IMR-90 (cell line): ENCODE results near the gene VPS13C. TPM values are rescaled to one million over a fixed set of nuclear protein-coding genes. Genes with fewer than 3 reads are reported as not detected.

ENCODE experiments used
- ATAC-seq: fragments of 200-7000 bp; cut with Tn5 transposase; 2 replicates; pipeline ENCODE4 v1.9.1; 2020; ENCODE audit warnings: low read depth, mild to moderate bottlenecking, moderate library complexity
- BruUV-seq: library from RNA; stranded (reverse); fragments of 400-500 nt; replicated peaks from 2 replicates; lab custom pipeline; 2021; lab: Mats Ljungman, UMichigan
- CTCF ChIA-PET: fragments of 300-600 bp; formaldehyde crosslinking; extraction: SDS; loops from one replicate; lab custom pipeline; 2021; ENCODE audit warnings: antibody characterized with exemption; lab: Yijun Ruan, JAX
- POLR2A ChIA-PET: fragments of 300-600 bp; sonication (Branson Sonifier 250); formaldehyde crosslinking; loops from one replicate; lab custom pipeline; 2022; ENCODE audit warnings: antibody characterized with exemption; ENCODE audit not compliant: unreplicated experiment; lab: Charles Lee
- DNase-seq: peaks from one replicate; pipeline ENCODE4 v3.0.0; 2013
- H2AFZ ChIP-seq: replicated peaks from 2 replicates; pipeline ENCODE3; 2013; ENCODE audit warnings: low read length, mild to moderate bottlenecking; ENCODE audit not compliant: poor library complexity
- H2AK5ac ChIP-seq: 2 replicates; pipeline ENCODE4 v1.6.1; 2013; ENCODE audit warnings: low read depth, low read length, inconsistent platforms
- H2AK9ac ChIP-seq: replicated peaks from 2 replicates; pipeline ENCODE3; 2013; ENCODE audit warnings: mild to moderate bottlenecking, low read depth, low read length, moderate library complexity; ENCODE audit not compliant: poor library complexity
- H2BK120ac ChIP-seq: 2 replicates; pipeline ENCODE4 v1.6.1; 2013; ENCODE audit warnings: low read depth, low read length, inconsistent platforms
- H2BK15ac ChIP-seq: 3 replicates; pipeline ENCODE4 v1.6.1; 2013; ENCODE audit warnings: low read depth, low read length, inconsistent platforms
- H2BK20ac ChIP-seq: 2 replicates; pipeline ENCODE4 v1.6.1; 2013; ENCODE audit warnings: low read depth, mild to moderate bottlenecking, inconsistent platforms, low read length, moderate library complexity
- H2BK5ac ChIP-seq: 2 replicates; pipeline ENCODE4 v1.6.1; 2013; ENCODE audit warnings: mild to moderate bottlenecking, low read depth, low read length, inconsistent platforms; ENCODE audit not compliant: poor library complexity, severe bottlenecking
- H3K14ac ChIP-seq: replicated peaks from 2 replicates; pipeline ENCODE4 v1.6.1; 2013; ENCODE audit warnings: low read depth, low read length, inconsistent platforms
- H3K18ac ChIP-seq: 2 replicates; pipeline ENCODE4 v1.6.1; 2013; ENCODE audit warnings: low read depth, low read length, control low read depth
- H3K23ac ChIP-seq: 2 replicates; pipeline ENCODE4 v1.6.1; 2013; ENCODE audit warnings: low read depth, low read length, inconsistent platforms
- H3K27ac ChIP-seq: 2 replicates; pipeline ENCODE4 v1.5.1; 2013; ENCODE audit warnings: mild to moderate bottlenecking, control low read depth, low read length; ENCODE audit not compliant: insufficient read depth
- H3K27me3 ChIP-seq: 2 replicates; pipeline ENCODE4 v1.6.1; 2013; ENCODE audit warnings: low read length; ENCODE audit not compliant: control insufficient read depth, insufficient read depth
- H3K36me3 ChIP-seq: 2 replicates; pipeline ENCODE4 v1.6.1; 2013; ENCODE audit warnings: low read length, mixed read lengths; ENCODE audit not compliant: control insufficient read depth, insufficient read depth
- H3K4ac ChIP-seq: 2 replicates; pipeline ENCODE4 v1.6.1; 2013; ENCODE audit warnings: low read depth, low read length, inconsistent platforms
- H3K4me1 ChIP-seq: 2 replicates; pipeline ENCODE4 v1.6.1; 2013; ENCODE audit warnings: low read length, mixed read lengths; ENCODE audit not compliant: control insufficient read depth, insufficient read depth
- H3K4me2 ChIP-seq: 2 replicates; pipeline ENCODE4 v1.6.1; 2013; ENCODE audit warnings: low read depth, mild to moderate bottlenecking, control low read depth, low read length, moderate library complexity
- H3K4me3 ChIP-seq: 2 replicates; pipeline ENCODE4 v1.5.1; 2013; ENCODE audit warnings: low read depth, mild to moderate bottlenecking, control low read depth, low read length, moderate library complexity; ENCODE audit not compliant: insufficient read depth
- H3K56ac ChIP-seq: 2 replicates; pipeline ENCODE4 v1.6.1; 2013; ENCODE audit warnings: low read length, inconsistent platforms; ENCODE audit not compliant: insufficient read depth; ENCODE audit errors: extremely low read depth
- H3K79me1 ChIP-seq, 2 experiments: 2 replicates each; pipeline ENCODE4 v1.6.1; 2013; ENCODE audit warnings: low read length in 2 of 2, inconsistent platforms in 1 of 2, low read depth in 1 of 2
- H3K9ac ChIP-seq: 2 replicates; pipeline ENCODE4 v1.6.1; 2013; ENCODE audit warnings: low read depth, low read length, control low read depth
- H3K9me1 ChIP-seq: 2 replicates; pipeline ENCODE4 v1.6.1; 2013; ENCODE audit warnings: low read length, inconsistent platforms; ENCODE audit not compliant: insufficient read depth
- H3K9me3 ChIP-seq: 2 replicates; pipeline ENCODE4 v1.6.1; 2013; ENCODE audit warnings: low read length; ENCODE audit not compliant: control insufficient read depth, insufficient read depth
- H4K20me1 ChIP-seq: 2 replicates; pipeline ENCODE4 v1.6.1; 2013; ENCODE audit warnings: low read length, inconsistent platforms; ENCODE audit not compliant: insufficient read depth
- H4K5ac ChIP-seq: 2 replicates; pipeline ENCODE4 v1.6.1; 2013; ENCODE audit warnings: mild to moderate bottlenecking, low read depth, low read length, control low read depth
- H4K8ac ChIP-seq, 2 experiments: 2 replicates each; pipeline ENCODE4 v1.6.1; 2013; ENCODE audit warnings: low read depth in 2 of 2, low read length in 2 of 2, control low read depth in 1 of 2, inconsistent platforms in 1 of 2
- H4K91ac ChIP-seq: 2 replicates; pipeline ENCODE4 v1.6.1; 2013; ENCODE audit warnings: low read depth, low read length, inconsistent platforms; ENCODE audit not compliant: insufficient read depth
- BHLHE40 ChIP-seq: fragments of 150-350 bp; IDR thresholded peaks from 2 replicates; pipeline ENCODE4 v1.6.1; 2016; ENCODE audit warnings: mild to moderate bottlenecking, low read depth, low read length
- CEBPB ChIP-seq: IDR thresholded peaks from 2 replicates; pipeline ENCODE4 v1.6.1; 2012; ENCODE audit warnings: low read depth, low read length, improper control_type of control experiment
- CHD1 ChIP-seq: IDR thresholded peaks from 2 replicates; pipeline ENCODE4 v1.6.1; 2012; ENCODE audit warnings: low read depth, low read length, improper control_type of control experiment
- ELK1 ChIP-seq: fragments of 150-350 bp; IDR thresholded peaks from 2 replicates; pipeline ENCODE4 v1.6.1; 2016; ENCODE audit warnings: low read depth, mild to moderate bottlenecking, low read length, moderate library complexity, borderline replicate concordance
- MXI1 ChIP-seq: IDR thresholded peaks from 2 replicates; pipeline ENCODE4 v1.6.1; 2012; ENCODE audit warnings: low read depth, mild to moderate bottlenecking, low read length, moderate library complexity, borderline replicate concordance
- RCOR1 ChIP-seq: IDR thresholded peaks from 2 replicates; pipeline ENCODE4 v1.6.1; 2012; ENCODE audit warnings: mild to moderate bottlenecking, low read length, improper control_type of control experiment; ENCODE audit not compliant: insufficient replicate concordance
- SMC3 ChIP-seq: fragments of 150-350 bp; IDR thresholded peaks from 2 replicates; pipeline ENCODE4 v1.6.1; 2016; ENCODE audit warnings: low read depth, mild to moderate bottlenecking, antibody characterized with exemption, low read length, moderate library complexity
- WGBS, 2 experiments: methylation state at CpG; one replicate each; pipeline versions ENCODE4 v1.1.5 to v1.1.7; 2013; ENCODE audit warnings: missing lambda C conversion rate in 2 of 2; ENCODE audit not compliant: insufficient read length in 1 of 2; ENCODE audit errors: extremely low coverage in 2 of 2; 5-methylcytosine and 5-hydroxymethylcytosine counted together
- dilution Hi-C: fragments of 300-500 bp; cut with HindIII; formaldehyde crosslinking; loops from one replicate; pipeline ENCODE4 v1.14.3; 2018; ENCODE audit warnings: low sequenced_read_pairs; ENCODE audit not compliant: unreplicated experiment
- in situ Hi-C: fragments of 300-500 bp; cut with MboI; formaldehyde crosslinking; loops from 3 replicates; pipeline ENCODE4 v1.14.3; 2019; ENCODE audit warnings: low sequenced_read_pairs, inconsistent platforms, mixed read lengths
- intact Hi-C: fragments of 100-400 bp; cut with micrococcal nuclease; formaldehyde crosslinking; loops from 2 replicates; pipeline ENCODE4 v1.10.0; 2022
- polyA plus RNA-seq, 3 experiments: library from polyadenylated mRNA; depleted of rRNA; stranded (reverse); fragments of >200 nt; gene quantifications; 2 replicates each; pipeline ENCODE4 v1.2.3, GENCODE V29; 2012; ENCODE audit warnings: low replicate concordance in 1 of 3
- total RNA-seq: library from RNA; depleted of rRNA; stranded (reverse); fragments of >200 nt; gene quantifications from 2 replicates; pipeline ENCODE4 v1.2.3, GENCODE V29; 2012
- TF ChIP-seq, protein P1 (sequence below): conservative IDR thresholded peaks from 2 replicates; pipeline ENCODE4 v1.5.1; 2012; ENCODE audit warnings: mild to moderate bottlenecking, low read depth, low read length, improper control_type of control experiment

The VPS13C gene
- total and polyA plus RNA-seq, 2 of the 4 experiments (the other 2 are of a cell fraction), result 8.1 to 32.8 TPM

DNA sequence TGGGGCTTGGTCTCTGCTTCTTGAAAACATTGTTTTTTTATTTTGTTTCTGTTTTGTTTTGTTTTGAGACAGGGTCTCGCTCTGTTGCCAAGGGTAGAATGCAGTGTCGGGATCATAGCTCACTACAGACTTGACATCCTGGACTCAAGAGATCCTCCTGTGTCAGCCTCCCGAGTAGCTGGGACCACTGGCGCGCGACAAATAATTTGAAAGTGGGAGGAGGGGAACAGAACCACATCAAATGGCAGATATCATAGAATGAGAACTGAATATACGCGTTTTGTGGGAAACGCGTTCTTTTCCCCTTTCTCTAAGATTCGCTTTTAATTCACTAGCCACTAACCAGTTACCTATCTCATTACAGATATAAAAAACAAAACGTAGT lies 641 bp upstream of the VPS13C start (continued):
- TF ChIP-seq CEBPB (no peak), SMC3 (no peak)

- Histone ChIP-seq H3K56ac (peak overlapping the region; percentile 62; the same call in 1 of the 2 replicates), H3K18ac (no peak overlapping the region), H3K23ac (peak overlapping the region; percentile 78), H3K9ac (peak overlapping the region; percentile 77), H3K27ac (peak overlapping the region; percentile 58), H3K4me2 (peak overlapping the region; percentile 88), H2BK5ac (peak overlapping the region; percentile 41), H2AFZ (peak overlapping the region; percentile 100), H3K4me1 (no peaks in the 10 kb centered on the region), H2BK20ac (no peak overlapping the region), H4K8ac (peak overlapping the region in 1 of 2 experiments; percentile 33; a peak in 1 of 4 replicates), H3K9me3 (no peaks in the 10 kb centered on the region), H4K20me1 (no peaks in the 10 kb centered on the region), H4K5ac (peak overlapping the region; percentile 31; the same call in 1 of the 2 replicates), H2BK120ac (no peak overlapping the region), H2BK15ac (no peak overlapping the region), H3K4ac (peak overlapping the region; percentile 56; the same call in 1 of the 2 replicates), H3K4me3 (peak overlapping the region; percentile 88), H2AK9ac (peak overlapping the region; percentile 75), H3K9me1 (no peaks in the 10 kb centered on the region; the same call in 1 of the 2 replicates), H4K91ac (no peak overlapping the region), H3K79me1 (peaks cover 9 to 26% of the 10 kb centered on the region in 2 experiments; a peak in 3 of 4 replicates), H2AK5ac (0 out of 2 replicates have a peak overlapping the region, but pooled peaks have one; percentile 14), H3K27me3 (peaks cover 14% of the 10 kb centered on the region), H3K36me3 (no peaks in the 10 kb centered on the region), H3K14ac (peak overlapping the region; percentile 32; the same call in 1 of the 2 replicates)
- intact Hi-C loops, result loop anchor here (10.0 kb wide), 1 partner anchor 195 kb away; no protein-coding TSS in a partner anchor
- DNase-seq (peak; percentile 51), ATAC-seq (peak; percentile 67)
- BruUV-seq, result no TSS peak
- dilution Hi-C loops, result no loop called here
- WGBS, 2 experiments, result 2% methylated on average over 14 of the region's 19 CpGs; no CpG with 5 or more reads in 1 of the 2 experiments
- ChIA-PET POLR2A (no interaction called here), CTCF (interaction anchor here (0.6 to 1.8 kb wide), 15 partner anchors 8 to 155 kb away, joined by 3 to 8 read pairs (median 4); no protein-coding TSS in a partner anchor)
- in situ Hi-C loops, result no loop called here
- no peak for TF ChIP-seq BHLHE40
- TF ChIP-seq ELK1, result no peak
- TF ChIP-seq, protein P1, sequence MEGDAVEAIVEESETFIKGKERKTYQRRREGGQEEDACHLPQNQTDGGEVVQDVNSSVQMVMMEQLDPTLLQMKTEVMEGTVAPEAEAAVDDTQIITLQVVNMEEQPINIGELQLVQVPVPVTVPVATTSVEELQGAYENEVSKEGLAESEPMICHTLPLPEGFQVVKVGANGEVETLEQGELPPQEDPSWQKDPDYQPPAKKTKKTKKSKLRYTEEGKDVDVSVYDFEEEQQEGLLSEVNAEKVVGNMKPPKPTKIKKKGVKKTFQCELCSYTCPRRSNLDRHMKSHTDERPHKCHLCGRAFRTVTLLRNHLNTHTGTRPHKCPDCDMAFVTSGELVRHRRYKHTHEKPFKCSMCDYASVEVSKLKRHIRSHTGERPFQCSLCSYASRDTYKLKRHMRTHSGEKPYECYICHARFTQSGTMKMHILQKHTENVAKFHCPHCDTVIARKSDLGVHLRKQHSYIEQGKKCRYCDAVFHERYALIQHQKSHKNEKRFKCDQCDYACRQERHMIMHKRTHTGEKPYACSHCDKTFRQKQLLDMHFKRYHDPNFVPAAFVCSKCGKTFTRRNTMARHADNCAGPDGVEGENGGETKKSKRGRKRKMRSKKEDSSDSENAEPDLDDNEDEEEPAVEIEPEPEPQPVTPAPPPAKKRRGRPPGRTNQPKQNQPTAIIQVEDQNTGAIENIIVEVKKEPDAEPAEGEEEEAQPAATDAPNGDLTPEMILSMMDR, result no peak
- no peak for TF ChIP-seq MXI1
- no peak for TF ChIP-seq RCOR1
- no peak for TF ChIP-seq CHD1
Observed at GRCh38 chr15:62059816-62060112, 483 bp downstream of the VPS13C start.
